HEK293 (cell line): ENCODE measurements around the gene MYRIP.

Source experiments
- CTCF ChIA-PET: fragments of 350-600 bp; formaldehyde crosslinking; extraction: SDS; loops from one replicate; lab custom pipeline; 2021; ENCODE audit warnings: antibody characterized with exemption; lab: Yijun Ruan, JAX
- POLR2A ChIA-PET: fragments of 300-600 bp; formaldehyde crosslinking; extraction: SDS; loops from one replicate; lab custom pipeline; 2020; ENCODE audit warnings: antibody characterized with exemption, inconsistent platforms; lab: Yijun Ruan, JAX
- H3K27ac ChIP-seq: fragments of 200-500 bp; sonication (Bioruptor generic); 2 replicates; pipeline ENCODE4 v1.5.1; 2014; ENCODE audit warnings: low read depth, low read length, control low read depth, inconsistent platforms; ENCODE audit errors: extremely low read depth
- H3K36me3 ChIP-seq, 2 experiments: fragments of 200-500 bp in 1 of 2; sonication (Bioruptor generic) in 1 of 2; 1 replicate in 1 of 2; 2 replicates in 1 of 2; pipeline ENCODE4 v1.5.1; 2014 to 2017; ENCODE audit warnings: inconsistent platforms in 2 of 2, low read length in 2 of 2; ENCODE audit not compliant: control insufficient read depth in 2 of 2, insufficient read depth in 1 of 2
- H3K4me1 ChIP-seq: fragments of 200-500 bp; sonication (Bioruptor generic); 2 replicates; pipeline ENCODE4 v1.5.1; 2014; ENCODE audit warnings: mild to moderate bottlenecking, low read length, inconsistent platforms; ENCODE audit not compliant: control insufficient read depth, insufficient read depth
- H3K4me3 ChIP-seq: 2 replicates; pipeline ENCODE4 v1.5.1; 2011; ENCODE audit warnings: low read depth, mild to moderate bottlenecking, control low read depth, low read length, moderate library complexity
- H3K9me3 ChIP-seq: fragments of 200-500 bp; sonication (Bioruptor generic); 2 replicates; pipeline ENCODE4 v1.5.1; 2014; ENCODE audit warnings: low read depth, low read length, inconsistent platforms; ENCODE audit not compliant: control insufficient read depth, insufficient read depth
- INSM2 ChIP-seq: fragments of 450-650 bp; formaldehyde crosslinking; IDR thresholded peaks from 2 replicates; pipeline ENCODE4 v1.5.1; 2016; ENCODE audit warnings: missing biosample characterization, missing genetic modification characterization
- KLF9 ChIP-seq: fragments of 450-650 bp; formaldehyde crosslinking; IDR thresholded peaks from 2 replicates; pipeline ENCODE4 v1.5.1; 2016; ENCODE audit warnings: missing biosample characterization, missing genetic modification characterization, low read depth
- MZF1 ChIP-seq: fragments of 450-650 bp; formaldehyde crosslinking; IDR thresholded peaks from 2 replicates; pipeline ENCODE4 v1.5.1; 2017; ENCODE audit warnings: missing biosample characterization, missing genetic modification characterization, borderline replicate concordance
- OVOL3 ChIP-seq: fragments of 450-650 bp; formaldehyde crosslinking; IDR thresholded peaks from 2 replicates; pipeline ENCODE4 v1.5.1; 2016; ENCODE audit warnings: missing biosample characterization, missing genetic modification characterization
- PRDM4 ChIP-seq: fragments of 450-650 bp; formaldehyde crosslinking; IDR thresholded peaks from 2 replicates; pipeline ENCODE4 v1.5.1; 2017; ENCODE audit warnings: missing biosample characterization, missing genetic modification characterization
- SALL2 ChIP-seq: fragments of 450-650 bp; formaldehyde crosslinking; IDR thresholded peaks from 2 replicates; pipeline ENCODE4 v1.5.0; 2017; ENCODE audit warnings: missing biosample characterization, mild to moderate bottlenecking, missing genetic modification characterization, borderline replicate concordance
- SCRT1 ChIP-seq: fragments of 450-650 bp; formaldehyde crosslinking; IDR thresholded peaks from 2 replicates; pipeline ENCODE4 v1.5.1; 2016; ENCODE audit warnings: missing biosample characterization, missing genetic modification characterization, borderline replicate concordance
- SCRT2 ChIP-seq: fragments of 450-650 bp; formaldehyde crosslinking; IDR thresholded peaks from 2 replicates; pipeline ENCODE4 v1.5.1; 2016; ENCODE audit warnings: missing biosample characterization, missing genetic modification characterization
- WT1 ChIP-seq: fragments of 450-650 bp; formaldehyde crosslinking; IDR thresholded peaks from 2 replicates; pipeline ENCODE4 v1.5.1; 2016; ENCODE audit warnings: missing biosample characterization, missing genetic modification characterization
- ZBTB26 ChIP-seq: fragments of 450-650 bp; formaldehyde crosslinking; optimal IDR thresholded peaks from 2 replicates; pipeline ENCODE3; 2016; ENCODE audit warnings: missing biosample characterization, mild to moderate bottlenecking, missing genetic modification characterization
- ZBTB6 ChIP-seq: fragments of 450-650 bp; formaldehyde crosslinking; IDR thresholded peaks from 2 replicates; pipeline ENCODE4 v1.5.1; 2017; ENCODE audit warnings: missing biosample characterization, missing genetic modification characterization
- ZFP41 ChIP-seq: fragments of 450-650 bp; formaldehyde crosslinking; IDR thresholded peaks from 2 replicates; pipeline ENCODE4 v1.5.1; 2016; ENCODE audit warnings: missing biosample characterization, missing genetic modification characterization, borderline replicate concordance
- ZNF138 ChIP-seq: fragments of 450-650 bp; formaldehyde crosslinking; IDR thresholded peaks from 2 replicates; pipeline ENCODE4 v1.5.1; 2016; ENCODE audit warnings: missing biosample characterization, missing genetic modification characterization, borderline replicate concordance
- ZNF140 ChIP-seq: fragments of 450-650 bp; formaldehyde crosslinking; IDR thresholded peaks from 2 replicates; pipeline ENCODE4 v1.5.1; 2016; ENCODE audit warnings: missing biosample characterization, missing genetic modification characterization
- ZNF16 ChIP-seq: fragments of 450-650 bp; formaldehyde crosslinking; IDR thresholded peaks from 2 replicates; pipeline ENCODE4 v1.5.1; 2016; ENCODE audit warnings: low read depth, missing biosample characterization, missing genetic modification characterization
- ZNF18 ChIP-seq: fragments of 450-650 bp; formaldehyde crosslinking; IDR thresholded peaks from 2 replicates; pipeline ENCODE4 v1.5.1; 2016; ENCODE audit warnings: missing biosample characterization, missing genetic modification characterization
- ZNF202 ChIP-seq: fragments of 450-650 bp; formaldehyde crosslinking; IDR thresholded peaks from 2 replicates; pipeline ENCODE4 v1.5.1; 2016; ENCODE audit warnings: missing biosample characterization, missing genetic modification characterization, borderline replicate concordance
- ZNF24 ChIP-seq: fragments of 450-650 bp; formaldehyde crosslinking; IDR thresholded peaks from 2 replicates; pipeline ENCODE4 v1.5.1; 2016; ENCODE audit warnings: missing biosample characterization, missing genetic modification characterization
- ZNF26 ChIP-seq: fragments of 450-650 bp; formaldehyde crosslinking; IDR thresholded peaks from 2 replicates; pipeline ENCODE4 v1.5.1; 2016; ENCODE audit warnings: missing biosample characterization, missing genetic modification characterization
- ZNF350 ChIP-seq: fragments of 450-650 bp; formaldehyde crosslinking; IDR thresholded peaks from 2 replicates; pipeline ENCODE4 v1.5.0; 2017; ENCODE audit warnings: missing biosample characterization, mild to moderate bottlenecking, missing genetic modification characterization
- ZNF394 ChIP-seq: fragments of 450-650 bp; formaldehyde crosslinking; IDR thresholded peaks from 2 replicates; pipeline ENCODE4 v1.5.1; 2016; ENCODE audit warnings: missing biosample characterization, missing genetic modification characterization, mild to moderate bottlenecking, moderate library complexity, borderline replicate concordance
- ZNF510 ChIP-seq: fragments of 450-650 bp; formaldehyde crosslinking; IDR thresholded peaks from 2 replicates; pipeline ENCODE4 v1.5.1; 2018; ENCODE audit warnings: mild to moderate bottlenecking, missing genetic modification characterization, missing biosample characterization; ENCODE audit not compliant: insufficient replicate concordance
- ZNF560 ChIP-seq: fragments of 450-650 bp; formaldehyde crosslinking; IDR thresholded peaks from 2 replicates; pipeline ENCODE4 v1.5.1; 2017; ENCODE audit warnings: missing biosample characterization, missing genetic modification characterization, borderline replicate concordance
- ZNF561 ChIP-seq: fragments of 450-650 bp; IDR thresholded peaks from 2 replicates; pipeline ENCODE4 v1.5.1; 2018; ENCODE audit warnings: missing biosample characterization, missing genetic modification characterization, borderline replicate concordance
- ZNF654 ChIP-seq: fragments of 450-650 bp; formaldehyde crosslinking; IDR thresholded peaks from 2 replicates; pipeline ENCODE4 v1.5.1; 2016; ENCODE audit warnings: low read depth, missing biosample characterization, missing genetic modification characterization
- ZNF777 ChIP-seq: fragments of 450-650 bp; formaldehyde crosslinking; IDR thresholded peaks from 2 replicates; pipeline ENCODE4 v1.5.1; 2017; ENCODE audit warnings: missing biosample characterization, missing genetic modification characterization, borderline replicate concordance
- ZNF830 ChIP-seq: fragments of 450-650 bp; IDR thresholded peaks from 2 replicates; pipeline ENCODE4 v1.5.0; 2018; ENCODE audit warnings: missing biosample characterization, missing genetic modification characterization, low read depth, mild to moderate bottlenecking, moderate library complexity

The MYRIP gene

GRCh38 chr3:39791603-39792002 lies 17.8 kb upstream of the MYRIP start:
- POLR2A ChIA-PET = no interaction called here

GRCh38 chr3:39794880-39795279 lies 14.5 kb upstream of the MYRIP start:
- Histone ChIP-seq H3K9me3 (no peaks in the 10 kb centered on the region), H3K4me1 (no peaks in the 10 kb centered on the region), H3K4me3 (no peak overlapping the region), H3K27ac (no peak overlapping the region), H3K36me3 (no peaks in the 10 kb centered on the region)
- TF ChIP-seq ZNF654 (no peak), ZNF350 (no peak), ZNF18 (no peak), ZNF24 (tag by site-specific recombination) (no peak), PRDM4 (tag by site-specific recombination) (no peak), SCRT2 (no peak), OVOL3 (tag by site-specific recombination) (no peak), ZBTB6 (tag by site-specific recombination) (no peak), ZNF830 (tag by site-specific recombination) (no peak), MZF1 (tag by site-specific recombination) (no peak), KLF9 (no peak), ZNF26 (tag by site-specific recombination) (no peak), WT1 (tag by site-specific recombination) (no peak), ZNF561 (tag by site-specific recombination) (no peak), ZNF138 (tag by site-specific recombination) (no peak), ZNF140 (no peak), ZNF510 (no peak)
- CTCF ChIA-PET = no interaction called here
- POLR2A ChIA-PET = no interaction called here

More at GRCh38 chr3:39791603-39792002, 17.8 kb upstream of the MYRIP start:
- no peaks in the 10 kb centered on the region for H3K36me3 ChIP-seq
- no peak for TF ChIP-seq SCRT1
- TF ChIP-seq ZNF16 (tag by site-specific recombination) = no peak
- no peak for TF ChIP-seq INSM2 (tag by site-specific recombination)
- TF ChIP-seq ZNF394 (tag by site-specific recombination) = no peak
- no peak for TF ChIP-seq ZNF138 (tag by site-specific recombination)
- no peak for TF ChIP-seq ZBTB26 (tag by site-specific recombination)
- no peak for TF ChIP-seq ZNF777
- no peak for TF ChIP-seq ZNF202
- no peak for TF ChIP-seq SALL2 (tag by site-specific recombination)
- no peak for TF ChIP-seq ZNF560
- no peak for TF ChIP-seq ZFP41 (tag by site-specific recombination)
- no peaks in the 10 kb centered on the region for H3K4me1 ChIP-seq
- H3K9me3 ChIP-seq = no peaks in the 10 kb centered on the region
- CTCF ChIA-PET = no interaction called here
- no peak overlapping the region for H3K27ac ChIP-seq
- H3K4me3 ChIP-seq = no peak overlapping the region
